GM18519 (cell line): ENCODE measurements around the gene ABHD8.

ENCODE experiments used
- ATAC-seq: cut with Tn5 transposase; IDR thresholded peaks from one replicate; pipeline ENCODE4 v1.9.1; 2021; ENCODE audit warnings: mild to moderate bottlenecking, moderate library complexity; ENCODE audit not compliant: unreplicated experiment, low FRiP score

The ABHD8 gene

DNA sequence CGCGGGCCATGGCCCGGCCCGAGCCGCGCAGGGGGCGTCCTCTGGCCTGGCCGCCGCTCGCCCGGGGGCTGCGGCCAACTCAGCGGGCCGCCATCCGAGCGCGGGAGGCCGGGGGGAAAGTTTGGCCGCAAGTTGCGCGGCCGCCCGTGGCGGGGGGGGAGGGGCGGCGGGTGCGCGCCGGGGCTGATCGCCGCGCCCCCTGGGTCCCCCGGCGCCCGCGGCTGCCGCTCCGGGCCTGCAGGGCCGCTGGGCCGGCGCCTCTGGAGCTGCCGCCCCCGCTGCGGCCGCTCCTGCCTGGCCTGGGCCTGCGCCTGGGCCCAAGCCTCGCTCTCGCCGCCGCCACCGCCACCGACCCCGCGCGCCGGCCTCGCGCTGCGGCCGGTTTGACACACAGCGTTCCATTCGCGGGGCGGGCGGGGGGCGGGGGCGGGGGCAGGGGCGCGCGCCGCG is 57.7 kb downstream of the ABHD8 start, which contains the start of gene NR2F6:
Gene NR2F6 (minus strand): TSS at position 385 of the 450 bp plus-strand sequence. CDS start 699 bp downstream, outside the sequence.
- no peak for ATAC-seq

DNA sequence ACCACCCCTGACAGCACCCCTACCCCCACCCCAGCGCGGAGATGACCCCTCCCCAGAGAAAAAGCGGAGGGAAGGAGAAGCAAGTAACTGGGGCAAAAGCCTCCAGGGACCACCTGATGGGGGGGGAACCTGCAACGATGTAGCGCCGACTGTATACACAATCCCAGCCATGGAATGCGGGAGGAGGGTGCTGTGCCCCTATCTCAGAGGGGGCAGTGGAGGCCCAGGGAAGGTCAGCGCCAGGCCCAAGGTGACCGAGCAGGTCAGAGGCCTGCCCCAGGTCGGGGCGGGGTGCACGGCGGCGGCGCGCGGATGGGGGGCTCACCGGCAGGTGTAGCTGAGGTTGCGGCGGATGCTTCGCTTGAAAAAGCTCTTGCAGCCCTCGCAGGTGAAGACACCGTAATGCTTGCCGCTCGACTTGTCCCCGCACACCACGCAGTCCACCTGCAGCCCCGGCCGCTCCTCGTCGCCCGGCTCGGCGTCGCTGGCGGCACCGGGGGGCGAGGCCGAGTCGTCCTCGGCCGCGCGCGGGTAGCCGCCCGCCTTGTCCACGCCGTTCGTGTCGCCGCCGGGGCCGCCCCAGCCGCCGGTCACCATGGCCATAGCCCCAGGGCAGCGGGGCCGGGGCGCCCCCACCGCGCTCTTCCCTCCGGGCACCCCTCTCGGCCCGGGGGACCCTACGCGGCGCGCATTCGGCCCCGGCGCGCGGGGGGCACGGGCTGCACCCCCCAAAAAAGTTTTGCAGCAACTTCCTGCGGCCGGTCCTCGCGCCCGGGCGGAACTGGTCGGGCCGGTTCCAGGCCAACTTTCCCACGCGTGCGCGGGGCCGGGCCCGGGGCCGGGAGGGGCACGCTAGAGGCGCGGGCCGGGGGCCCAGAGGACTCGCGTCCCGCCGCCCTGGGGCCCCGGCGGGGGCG is 58.3 kb downstream of the ABHD8 start:
- no peak for ATAC-seq

DNA sequence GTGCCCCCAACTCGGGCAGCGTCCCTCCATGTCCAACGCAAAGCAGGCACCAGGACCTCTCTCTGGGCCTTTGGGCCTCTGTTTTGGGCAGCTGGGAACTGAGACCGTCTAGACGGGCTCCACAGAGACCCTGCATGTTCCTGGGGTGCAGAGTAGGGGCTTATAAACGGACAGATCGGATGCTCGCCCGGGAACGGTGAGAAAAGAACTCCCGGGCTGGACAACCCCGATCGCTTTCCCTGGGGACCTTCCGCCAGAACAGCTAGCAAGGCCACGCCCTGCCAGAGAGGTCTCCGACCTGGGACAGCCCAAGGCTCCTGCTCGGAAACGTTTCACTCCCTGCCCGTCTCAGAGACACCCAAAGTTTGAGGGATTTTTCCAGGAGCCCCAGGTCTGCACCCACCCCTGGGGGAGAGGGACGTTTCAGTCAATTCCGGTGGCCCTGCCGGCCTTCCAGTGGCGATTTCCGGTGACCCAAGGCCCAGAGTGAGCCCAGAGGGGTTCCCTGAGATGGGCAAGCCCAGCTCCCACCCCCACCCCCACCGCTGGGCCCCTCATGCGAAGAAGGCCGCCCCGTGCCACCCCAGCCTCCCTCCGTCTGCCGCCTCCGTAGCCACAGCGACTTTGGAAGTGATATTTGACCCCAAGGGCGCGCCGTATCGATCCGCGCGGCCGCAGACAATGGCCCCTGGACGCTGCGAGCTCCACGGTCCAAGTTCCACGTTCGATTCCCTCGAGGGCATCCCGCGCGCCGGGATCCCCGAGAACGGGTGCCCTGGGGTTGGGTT is 59.2 kb downstream of the ABHD8 start:
- ATAC-seq = no peak

DNA sequence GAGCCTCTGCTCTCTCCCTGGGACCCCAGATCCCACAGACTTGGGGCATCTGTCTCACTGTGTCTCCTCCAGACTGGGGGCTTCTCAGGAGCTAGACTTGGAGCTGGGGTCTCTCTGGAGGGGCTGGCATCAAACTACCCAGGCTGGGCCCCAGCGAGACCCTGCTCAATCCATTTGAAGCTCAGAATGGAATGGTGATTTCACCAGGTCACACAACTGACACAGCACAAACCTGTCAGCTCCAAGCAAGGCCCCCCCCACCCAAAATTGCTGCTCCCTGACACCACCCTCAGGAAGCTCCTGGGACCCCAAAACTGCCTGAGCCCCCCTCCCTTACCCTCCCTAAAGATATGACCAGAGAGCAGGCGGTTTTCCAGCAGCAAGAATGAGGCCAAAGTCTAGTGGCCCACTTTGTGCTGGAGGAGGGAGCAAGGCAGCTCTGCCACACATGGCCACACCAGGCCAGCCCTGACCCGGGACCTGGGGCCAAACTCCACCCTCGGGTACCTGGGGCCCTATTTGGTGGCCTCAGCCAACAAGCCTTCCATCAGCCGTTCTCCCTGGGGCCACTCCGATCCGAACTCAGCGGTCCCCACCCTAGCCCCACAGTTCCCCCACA is 59.9 kb downstream of the ABHD8 start:
- ATAC-seq = no peak

DNA sequence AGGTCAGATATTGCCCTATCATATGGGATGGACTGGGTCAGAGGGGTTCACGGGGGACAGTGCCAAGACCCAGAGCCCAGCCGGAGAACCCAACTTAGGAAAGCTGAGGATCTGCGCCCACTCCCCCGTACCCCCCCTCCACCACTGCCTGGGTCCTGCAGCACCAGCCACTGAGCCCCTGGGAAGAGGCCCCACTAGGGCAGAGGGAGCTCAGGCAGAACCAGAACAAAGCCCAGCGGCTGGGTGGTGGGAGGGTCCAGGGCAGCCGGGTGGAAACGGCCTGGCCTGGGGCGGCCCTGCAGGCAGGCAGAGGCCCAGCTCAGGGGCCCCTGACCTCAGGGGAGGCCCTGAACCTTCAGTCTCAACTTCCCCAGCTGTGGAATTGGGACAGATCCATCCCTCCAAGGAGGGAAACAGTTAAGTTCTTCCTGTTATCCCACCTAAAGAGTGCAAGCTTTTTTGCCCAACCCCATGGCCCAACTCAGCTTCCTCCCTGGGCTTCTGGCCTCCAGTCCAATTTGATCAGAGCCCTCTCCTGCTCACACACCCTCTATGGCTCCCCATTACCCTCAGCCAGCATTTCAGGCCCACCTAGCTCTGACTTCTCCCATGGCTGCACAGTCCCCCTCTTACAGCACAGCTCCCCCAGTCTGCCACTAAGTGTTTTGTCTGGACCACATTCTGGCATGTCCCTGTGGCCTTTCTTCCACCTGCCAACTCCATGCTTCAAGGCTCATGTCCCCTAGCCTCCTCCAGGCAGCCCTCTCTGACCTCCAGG is 60.6 kb downstream of the ABHD8 start:
- no peak for ATAC-seq
